ENCODE measurements around the gene CSNK1D. TPM values are rescaled to one million over a fixed set of nuclear protein-coding genes. Genes with fewer than 3 reads are reported as not detected.

The CSNK1D gene
- total and polyA plus RNA-seq, 2 experiments from 2014 or later = 55.3 to 66.4 TPM

GRCh38 chr17:82232876-82233785 lies 40.4 kb downstream of the CSNK1D start:
- no peak overlapping the region for H3K4me3 Mint-ChIP-seq

GRCh38 chr17:82232322-82232820 lies 41.1 kb downstream of the CSNK1D start:
- Histone ChIP-seq H4K20me1 (replicated peaks; ENCODE audit: insufficient read depth) (no peaks in the 10 kb centered on the region; the same call in 1 of the 2 replicates), H3K4me1 (ENCODE audit: insufficient read depth) (no peaks in the 10 kb centered on the region), H3F3A (replicated peaks; ENCODE audit: low read depth) (no peaks in the 10 kb centered on the region; the same call in 1 of the 2 replicates), H3K4me3 (peak overlapping the region; percentile 66), H3K27me3 (ENCODE audit: insufficient read depth) (peaks cover 43% of the 10 kb centered on the region), H3K27ac (ENCODE audit: low read depth) (no peak overlapping the region), H3K9me2 (ENCODE audit: insufficient read depth) (no peaks in the 10 kb centered on the region), H3K79me2 (replicated peaks; ENCODE audit: insufficient read depth) (no peaks in the 10 kb centered on the region), H2AFZ (peak overlapping the region; percentile 95; the same call in 1 of the 2 replicates), H3K4me2 (peak overlapping the region; percentile 90), H3K36me3 (ENCODE audit: insufficient read depth) (no peaks in the 10 kb centered on the region)
- no peaks in the 10 kb centered on the region for H3K36me3 Mint-ChIP-seq (ENCODE audit: low read depth)
- DNase-seq (ENCODE audit: low spot score) (no peak), ATAC-seq (no peak)
- no peaks in the 10 kb centered on the region for H3K9me3 Mint-ChIP-seq
- H3K4me1 Mint-ChIP-seq = peaks cover 5% of the 10 kb centered on the region; the same call in 1 of the 3 replicates
- H3K27ac Mint-ChIP-seq = no peak overlapping the region
- no peak overlapping the region; the same call in 2 of the 3 replicates for H3K4me3 Mint-ChIP-seq
- H3K27me3 Mint-ChIP-seq (ENCODE audit: insufficient read depth, low read depth, poor library complexity) = peaks cover 38% of the 10 kb centered on the region
- no peak for TF ChIP-seq STAT1 (IDR thresholded peaks at IDR 0.05; ENCODE audit: unreplicated experiment)
- TF ChIP-seq, protein P1, sequence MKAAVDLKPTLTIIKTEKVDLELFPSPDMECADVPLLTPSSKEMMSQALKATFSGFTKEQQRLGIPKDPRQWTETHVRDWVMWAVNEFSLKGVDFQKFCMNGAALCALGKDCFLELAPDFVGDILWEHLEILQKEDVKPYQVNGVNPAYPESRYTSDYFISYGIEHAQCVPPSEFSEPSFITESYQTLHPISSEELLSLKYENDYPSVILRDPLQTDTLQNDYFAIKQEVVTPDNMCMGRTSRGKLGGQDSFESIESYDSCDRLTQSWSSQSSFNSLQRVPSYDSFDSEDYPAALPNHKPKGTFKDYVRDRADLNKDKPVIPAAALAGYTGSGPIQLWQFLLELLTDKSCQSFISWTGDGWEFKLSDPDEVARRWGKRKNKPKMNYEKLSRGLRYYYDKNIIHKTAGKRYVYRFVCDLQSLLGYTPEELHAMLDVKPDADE (IDR thresholded peaks at IDR 0.05) = no peak
- TF ChIP-seq NANOG (IDR thresholded peaks at IDR 0.05; ENCODE audit: borderline replicate concordance) = no peak
- TF ChIP-seq EZH2 (IDR thresholded peaks at IDR 0.05; ENCODE audit: low read depth, unreplicated experiment) = no peak
- no peak for TF ChIP-seq CREB1 (CRISPR knock-in tag; IDR thresholded peaks at IDR 0.05; ENCODE audit: low read depth)
- TF ChIP-seq POLR2AphosphoS5 (IDR thresholded peaks at IDR 0.05; ENCODE audit: low read depth) = no peak

More at GRCh38 chr17:82232876-82233785, 40.4 kb downstream of the CSNK1D start:
- H3F3A ChIP-seq (replicated peaks; ENCODE audit: low read depth) = peaks cover 2% of the 10 kb centered on the region; the same call in 1 of the 2 replicates
- no peaks in the 10 kb centered on the region for H3K79me2 ChIP-seq (replicated peaks; ENCODE audit: insufficient read depth)
- TF ChIP-seq CTCF (conservative IDR thresholded peaks at IDR 0.05; ENCODE audit: low read depth in 2 of 2) (no peak), JUNB (IDR thresholded peaks at IDR 0.05; ENCODE audit: unreplicated experiment) (no peak)
- H3K9me2 ChIP-seq (ENCODE audit: insufficient read depth) = no peaks in the 10 kb centered on the region
- Mint-ChIP-seq H3K27me3 (ENCODE audit: insufficient read depth, low read depth, poor library complexity) (peaks cover 32% of the 10 kb centered on the region), H3K4me1 (peaks cover 5% of the 10 kb centered on the region; the same call in 1 of the 3 replicates), H3K27ac (no peak overlapping the region), H3K9me3 (no peaks in the 10 kb centered on the region), H3K36me3 (ENCODE audit: low read depth) (no peaks in the 10 kb centered on the region)
- H3K4me1 ChIP-seq (ENCODE audit: insufficient read depth) = no peaks in the 10 kb centered on the region
- H3K27me3 ChIP-seq (ENCODE audit: insufficient read depth) = peaks cover 35% of the 10 kb centered on the region
- no peak overlapping the region for H3K27ac ChIP-seq (ENCODE audit: low read depth)
- H4K20me1 ChIP-seq (replicated peaks; ENCODE audit: insufficient read depth) = no peaks in the 10 kb centered on the region; the same call in 1 of the 2 replicates
- H3K36me3 ChIP-seq (ENCODE audit: insufficient read depth) = no peaks in the 10 kb centered on the region
- no peak overlapping the region for H2AFZ ChIP-seq
- no peak overlapping the region for H3K4me2 ChIP-seq
- H3K4me3 ChIP-seq = no peak overlapping the region
- no peak for ATAC-seq
- no peak for DNase-seq (ENCODE audit: low spot score)
